Gastroesophageal sphincter (tissue), 3 donors: Measurements from ENCODE around the gene PLPP7.

Source experiments
- CTCF ChIP-seq, 4 experiments: fragments of 200-600 bp in 2 of 4; fragments of 450-650 bp in 2 of 4; sonication (generic) in 1 of 4; IDR thresholded peaks; one replicate each; pipeline ENCODE4 v1.5.1; 2017 to 2019; ENCODE audit warnings: antibody characterized with exemption in 4 of 4, mild to moderate bottlenecking in 2 of 4, moderate library complexity in 2 of 4
- EP300 ChIP-seq: sonication (generic); formaldehyde crosslinking; IDR thresholded peaks from one replicate; pipeline ENCODE4 v1.6.1; 2017; ENCODE audit warnings: antibody characterized with exemption, mild to moderate bottlenecking
- POLR2A ChIP-seq, 2 donors: fragments of 450-650 bp; IDR thresholded peaks; one replicate each; pipeline ENCODE4 v1.6.1; 2017; ENCODE audit warnings: antibody characterized with exemption in 2 of 2, mild to moderate bottlenecking in 2 of 2, moderate library complexity in 1 of 2
- POLR2AphosphoS5 ChIP-seq: sonication (generic); formaldehyde crosslinking; IDR thresholded peaks from one replicate; pipeline ENCODE4 v1.6.1; 2017; ENCODE audit warnings: antibody characterized with exemption

GRCh38 chr9:131296460-131296859 lies 6.9 kb downstream of the PLPP7 start:
- no peak for TF ChIP-seq CTCF (IDR thresholded peaks at IDR 0.05)
- no peak for TF ChIP-seq POLR2A (IDR thresholded peaks at IDR 0.05)
- no peak for TF ChIP-seq EP300
- TF ChIP-seq POLR2AphosphoS5 = no peak
